KMS-11 (cell line): ENCODE results near the gene DHTKD1.
"Not testable (repeated sequence)": the region's sequence is repeated elsewhere in the genome, so short reads cannot be mapped to it uniquely, and the experiment has no call there.

ENCODE experiments used
- H2AFZ ChIP-seq: fragments of 200-600 bp; sonication (generic); 2 replicates; pipeline ENCODE4 v1.6.1; 2016; ENCODE audit warnings: antibody characterized with exemption, mixed run types, low read depth
- H3K27ac ChIP-seq: fragments of 200-600 bp; sonication (generic); 2 replicates; pipeline ENCODE4 v1.6.1; 2016; ENCODE audit warnings: mild to moderate bottlenecking, mixed run types
- H3K27me3 ChIP-seq: fragments of 200-600 bp; sonication (generic); 2 replicates; pipeline ENCODE4 v1.6.1; 2017; ENCODE audit warnings: mild to moderate bottlenecking, low read depth, mixed run types, moderate library complexity; ENCODE audit not compliant: insufficient read depth
- H3K36me3 ChIP-seq: fragments of 200-600 bp; sonication (generic); 2 replicates; pipeline ENCODE4 v1.6.1; 2017; ENCODE audit warnings: mild to moderate bottlenecking, mixed run types; ENCODE audit not compliant: insufficient read depth
- H3K4me1 ChIP-seq: fragments of 200-600 bp; sonication (generic); 2 replicates; pipeline ENCODE4 v1.6.1; 2016; ENCODE audit warnings: mild to moderate bottlenecking, low read depth, mixed run types; ENCODE audit not compliant: poor library complexity, severe bottlenecking
- H3K4me2 ChIP-seq: fragments of 200-600 bp; sonication (generic); 2 replicates; pipeline ENCODE4 v1.7.0; 2016; ENCODE audit warnings: mild to moderate bottlenecking, mixed run types
- H3K4me3 ChIP-seq: fragments of 200-600 bp; sonication (generic); IDR thresholded peaks from 2 replicates; pipeline ENCODE4 v1.6.1; 2017; ENCODE audit warnings: low read depth, low read length, mixed read lengths; ENCODE audit not compliant: insufficient read depth
- H3K79me2 ChIP-seq: fragments of 200-600 bp; sonication (generic); 2 replicates; pipeline ENCODE4 v1.6.1; 2016; ENCODE audit warnings: low read depth, mixed run types; ENCODE audit not compliant: insufficient read depth
- H3K9ac ChIP-seq: fragments of 200-600 bp; sonication (generic); 2 replicates; pipeline ENCODE4 v1.6.1; 2016; ENCODE audit warnings: mild to moderate bottlenecking, mixed run types
- H4K20me1 ChIP-seq: fragments of 200-600 bp; sonication (generic); 2 replicates; pipeline ENCODE4 v1.6.1; 2016; ENCODE audit warnings: mild to moderate bottlenecking, mixed run types; ENCODE audit not compliant: insufficient read depth
- CTCF ChIP-seq: fragments of 200-600 bp; sonication (generic); conservative IDR thresholded peaks from 2 replicates; pipeline ENCODE4 v1.6.1; 2017; ENCODE audit warnings: low read depth, mild to moderate bottlenecking, antibody characterized with exemption, low read length, moderate library complexity, mixed read lengths

DHTKD1 gene

DNA sequence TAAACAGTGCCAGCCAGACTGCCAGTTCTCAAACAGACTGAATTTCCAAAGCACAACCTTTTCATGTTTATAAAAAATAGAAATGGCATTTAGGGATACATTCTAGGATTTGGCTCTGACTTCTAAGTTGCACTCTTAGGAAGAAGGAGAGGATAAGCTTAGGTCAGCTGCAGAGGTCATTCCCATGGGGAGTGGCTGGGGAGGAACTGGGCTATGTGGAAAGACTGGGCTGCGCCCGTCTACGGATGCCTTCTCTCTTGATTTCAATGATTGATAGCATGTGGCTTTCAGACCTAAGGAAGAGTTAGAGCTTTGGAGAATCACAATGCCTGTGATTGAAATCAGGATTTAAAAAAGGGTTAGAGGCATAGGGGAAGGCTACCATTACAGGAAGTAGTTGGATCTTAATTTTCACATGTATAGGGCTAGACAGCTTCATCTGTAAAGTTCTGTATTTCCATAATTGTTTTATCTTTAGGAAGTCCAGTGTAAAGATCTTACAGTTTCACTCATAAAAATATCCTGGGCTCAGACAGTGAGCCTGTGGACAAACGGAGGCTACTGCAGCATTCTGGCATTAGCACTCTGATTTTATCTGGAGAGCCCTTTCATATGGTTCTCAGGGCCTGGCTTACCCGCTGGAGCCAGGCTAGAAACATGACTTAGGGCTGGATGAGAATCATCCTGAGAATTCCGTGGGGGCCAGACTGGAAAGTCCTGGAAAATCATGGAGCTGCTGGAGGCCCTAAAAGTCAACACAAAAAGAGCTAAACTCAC, 97.4 kb downstream of the DHTKD1 start:
- Histone ChIP-seq H3K36me3 (peaks cover 2% of the 10 kb centered on the region; the same call in 1 of the 2 replicates), H4K20me1 (no peaks in the 10 kb centered on the region), H3K27me3 (no peaks in the 10 kb centered on the region), H3K9ac (no peak overlapping the region), H3K27ac (no peak overlapping the region), H3K4me1 (no peaks in the 10 kb centered on the region), H3K79me2 (no peaks in the 10 kb centered on the region), H3K4me3 (no peak overlapping the region), H3K4me2 (no peak overlapping the region), H2AFZ (no peak overlapping the region)
- TF ChIP-seq CTCF = no peak

DNA sequence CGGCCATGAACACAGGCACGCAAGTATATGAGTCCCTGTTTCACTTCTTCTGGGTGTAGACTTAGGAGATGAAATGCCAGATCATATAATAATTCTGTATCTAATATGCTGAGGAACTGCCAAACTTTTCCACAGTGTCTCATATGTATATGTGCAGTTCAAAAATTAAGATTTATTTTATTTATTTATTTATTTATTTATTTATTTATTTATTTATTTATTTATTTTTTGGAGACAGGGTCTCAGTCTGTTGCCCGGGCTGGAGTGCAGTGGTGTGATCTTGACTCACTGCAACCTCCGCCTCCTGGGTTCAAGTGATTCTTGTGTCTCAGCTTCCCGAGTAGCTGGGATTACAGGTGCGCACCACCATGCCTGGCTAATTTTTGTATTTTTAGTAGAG, 102.8 kb downstream of the DHTKD1 start:
- not testable (repeated sequence) for H4K20me1 ChIP-seq, H3K27ac ChIP-seq, H3K79me2 ChIP-seq, H3K4me3 ChIP-seq, H3K9ac ChIP-seq, H2AFZ ChIP-seq, H3K4me1 ChIP-seq, H3K36me3 ChIP-seq, H3K27me3 ChIP-seq, H3K4me2 ChIP-seq
